Effector CD4-positive, alpha-beta T cell (primary cell): ENCODE results near the gene KDSR.

Experiments used
- DNase-seq: peaks from one replicate; pipeline ENCODE4 v3.0.0-alpha.2; 2020

Gene KDSR

GRCh38 chr18:63302220-63302619 is 64.8 kb downstream of the KDSR start:
- no peak for DNase-seq

- DNase-seq = no peak
Measured at GRCh38 chr18:63301434-63301833, 65.6 kb downstream of the KDSR start.

- DNase-seq = no peak
Measured at GRCh38 chr18:63299837-63300745, 66.9 kb downstream of the KDSR start.

GRCh38 chr18:63298400-63299365 is 68.3 kb downstream of the KDSR start:
- peak; percentile 17 for DNase-seq

- DNase-seq = no peak
Measured at GRCh38 chr18:63297687-63298399, 69.2 kb downstream of the KDSR start.

- no peak for DNase-seq
Measured at GRCh38 chr18:63293935-63294334, 73.1 kb downstream of the KDSR start.

GRCh38 chr18:63292831-63293683 is 73.9 kb downstream of the KDSR start:
- no peak for DNase-seq

- no peak for DNase-seq
Measured at GRCh38 chr18:63291278-63291677, 75.7 kb downstream of the KDSR start.

GRCh38 chr18:63290821-63291200 is 76.2 kb downstream of the KDSR start:
- no peak for DNase-seq

- no peak for DNase-seq
Measured at GRCh38 chr18:63290166-63290820, 76.7 kb downstream of the KDSR start.

GRCh38 chr18:63288311-63288710 is 78.7 kb downstream of the KDSR start:
- DNase-seq = no peak

GRCh38 chr18:63287691-63288220 is 79.2 kb downstream of the KDSR start:
- no peak for DNase-seq

GRCh38 chr18:63286926-63287325 is 80.1 kb downstream of the KDSR start:
- DNase-seq = no peak

GRCh38 chr18:63284827-63285733 is 81.9 kb downstream of the KDSR start:
- DNase-seq = no peak

- DNase-seq = no peak
Measured at GRCh38 chr18:63284173-63284799, 82.7 kb downstream of the KDSR start.

- no peak for DNase-seq
Measured at GRCh38 chr18:63283305-63284094, 83.5 kb downstream of the KDSR start.

GRCh38 chr18:63282793-63283192 is 84.2 kb downstream of the KDSR start:
- DNase-seq = no peak
